ENCODE results near the gene PDE1A. TPM values are rescaled to one million over a fixed set of nuclear protein-coding genes. Genes with fewer than 3 reads are reported as not detected.

Gene PDE1A
- total RNA-seq, 1 donor from 2014 or later, result 1.9 TPM

- no peak for DNase-seq (ENCODE audit: low spot score in 2 of 2, unreplicated experiment in 2 of 2)
- Mint-ChIP-seq H3K4me3 (no peak overlapping the region), H3K27ac (no peak overlapping the region), H3K27me3 (ENCODE audit: low read depth) (no peaks in the 10 kb centered on the region), H3K9me3 (no peaks in the 10 kb centered on the region), H3K4me1 (peaks cover 12% of the 10 kb centered on the region), H3K36me3 (no peaks in the 10 kb centered on the region)
- no peak for TF ChIP-seq CTCF (IDR thresholded peaks at IDR 0.05; ENCODE audit: unreplicated experiment)
These were observed 123.9 kb downstream of the PDE1A start for GRCh38 chr2:182302972-182303371.

GRCh38 chr2:182302174-182302573 is 124.7 kb downstream of the PDE1A start:
- H3K27ac Mint-ChIP-seq, result no peak overlapping the region
- no peak overlapping the region for H3K4me3 Mint-ChIP-seq
- peaks cover 12% of the 10 kb centered on the region for H3K4me1 Mint-ChIP-seq
- H3K36me3 Mint-ChIP-seq, result no peaks in the 10 kb centered on the region
- TF ChIP-seq CTCF (IDR thresholded peaks at IDR 0.05; ENCODE audit: unreplicated experiment), result no peak
- H3K27me3 Mint-ChIP-seq (ENCODE audit: low read depth), result no peaks in the 10 kb centered on the region
- H3K9me3 Mint-ChIP-seq, result no peaks in the 10 kb centered on the region
- DNase-seq (ENCODE audit: low spot score in 2 of 2, unreplicated experiment in 2 of 2), result no peak

DNA sequence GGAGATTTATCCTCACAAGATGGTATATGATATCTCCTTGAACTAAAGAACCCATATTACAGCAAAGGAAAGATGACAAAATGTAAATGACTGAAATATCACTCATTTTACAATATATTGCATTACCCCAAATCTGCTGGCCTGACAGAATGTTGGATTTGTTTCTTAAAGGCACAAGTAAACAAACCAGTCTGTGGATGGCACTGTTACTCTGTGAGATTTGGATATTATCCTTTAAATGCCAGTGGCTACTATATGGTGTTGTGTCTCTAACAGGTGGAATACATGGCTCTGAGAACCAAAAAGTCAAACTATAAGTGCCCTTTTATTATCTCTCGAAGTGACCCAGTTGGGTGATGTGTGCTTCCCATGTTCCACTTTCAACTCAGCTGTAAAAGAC is 125.7 kb downstream of the PDE1A start:
- H3K9me3 Mint-ChIP-seq, result no peaks in the 10 kb centered on the region

GRCh38 chr2:182300608-182301007 is 126.2 kb downstream of the PDE1A start:
- no peaks in the 10 kb centered on the region for H3K9me3 Mint-ChIP-seq
- TF ChIP-seq CTCF (IDR thresholded peaks at IDR 0.05; ENCODE audit: unreplicated experiment), result no peak
- H3K36me3 Mint-ChIP-seq, result no peaks in the 10 kb centered on the region
- no peaks in the 10 kb centered on the region for H3K27me3 Mint-ChIP-seq (ENCODE audit: low read depth)
- no peak for DNase-seq (ENCODE audit: low spot score in 2 of 2, unreplicated experiment in 2 of 2)
- no peak overlapping the region for H3K27ac Mint-ChIP-seq
- H3K4me3 Mint-ChIP-seq, result no peak overlapping the region
- peaks cover 12% of the 10 kb centered on the region for H3K4me1 Mint-ChIP-seq

More for the DNA sequence above, 125.7 kb downstream of the PDE1A start:
- Mint-ChIP-seq H3K4me3 (no peak overlapping the region), H3K4me1 (peaks cover 12% of the 10 kb centered on the region), H3K36me3 (no peaks in the 10 kb centered on the region), H3K27ac (no peak overlapping the region), H3K27me3 (ENCODE audit: low read depth) (no peaks in the 10 kb centered on the region)
- no peak for TF ChIP-seq CTCF (IDR thresholded peaks at IDR 0.05; ENCODE audit: unreplicated experiment)
- DNase-seq (ENCODE audit: low spot score in 2 of 2, unreplicated experiment in 2 of 2), result no peak

- Mint-ChIP-seq H3K27ac (no peak overlapping the region), H3K27me3 (ENCODE audit: low read depth) (no peaks in the 10 kb centered on the region), H3K4me3 (no peak overlapping the region), H3K4me1 (peaks cover 12% of the 10 kb centered on the region), H3K36me3 (no peaks in the 10 kb centered on the region), H3K9me3 (peaks cover 1% of the 10 kb centered on the region)
- DNase-seq (ENCODE audit: low spot score in 2 of 2, unreplicated experiment in 2 of 2), result no peak
- TF ChIP-seq CTCF (IDR thresholded peaks at IDR 0.05; ENCODE audit: unreplicated experiment), result no peak
These were observed 127.2 kb downstream of the PDE1A start for GRCh38 chr2:182299632-182300031.

DNA sequence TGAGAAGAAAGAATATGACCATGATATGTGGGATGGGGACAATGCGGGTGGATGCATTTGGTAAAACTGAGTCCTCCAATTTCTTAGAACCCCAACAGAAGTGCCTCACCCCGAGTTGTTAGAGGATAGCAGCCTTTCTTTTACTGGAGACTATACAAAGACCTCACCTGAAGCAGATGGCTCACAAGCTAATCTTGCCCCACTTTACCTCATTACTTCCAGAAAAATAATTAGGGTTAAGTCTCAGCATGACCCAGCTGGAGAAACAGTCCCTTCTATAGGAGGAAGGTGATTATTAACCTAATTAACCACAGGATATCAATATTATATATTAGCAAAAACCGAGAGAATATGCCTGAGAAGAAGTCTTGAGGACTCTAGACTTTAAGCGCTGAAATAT is 128.4 kb downstream of the PDE1A start:
- no peak for DNase-seq (ENCODE audit: low spot score in 2 of 2, unreplicated experiment in 2 of 2)
- H3K27me3 Mint-ChIP-seq (ENCODE audit: low read depth), result no peaks in the 10 kb centered on the region
- H3K4me3 Mint-ChIP-seq, result no peak overlapping the region
- peaks cover 7% of the 10 kb centered on the region for H3K4me1 Mint-ChIP-seq
- TF ChIP-seq CTCF (IDR thresholded peaks at IDR 0.05; ENCODE audit: unreplicated experiment), result no peak
- H3K36me3 Mint-ChIP-seq, result no peaks in the 10 kb centered on the region
- peaks cover 4% of the 10 kb centered on the region for H3K9me3 Mint-ChIP-seq
- H3K27ac Mint-ChIP-seq, result no peak overlapping the region

All from mesothelial cell of epicardium (in vitro differentiated cells).